NT2/D1 (cell line): ENCODE data around the gene MAL.

ENCODE experiments used
- SUZ12 ChIP-seq: IDR thresholded peaks from 2 replicates; pipeline ENCODE4 v1.6.1; 2011; ENCODE audit not compliant: insufficient read length, insufficient read depth; ENCODE audit errors: extremely low read depth
- ZNF274 ChIP-seq: IDR thresholded peaks from 2 replicates; pipeline ENCODE4 v1.6.1; 2011; ENCODE audit warnings: mild to moderate bottlenecking, low read depth, low read length

GRCh38 chr2:95002498-95002897 is 23.0 kb upstream of the MAL start:
- TF ChIP-seq SUZ12 (no peak), ZNF274 (no peak)
